Activated naive CD4-positive, alpha-beta T cell treated with anti-CD3 and anti-CD28 coated beads for 36 hours (primary cell): ENCODE measurements around the gene TFPI. TPM values are rescaled to one million over a fixed set of nuclear protein-coding genes. Genes with fewer than 3 reads are reported as not detected.
"Not testable (repeated sequence)": the region's sequence is repeated elsewhere in the genome, so short reads cannot be mapped to it uniquely, and the experiment has no call there.

Source experiments
- CTCF ChIA-PET: fragments of 350-600 bp; sonication (Branson Sonifier 250); formaldehyde crosslinking; loops from one replicate; lab custom pipeline; 2021; ENCODE audit warnings: antibody characterized with exemption; lab: Charles Lee
- DNase-seq: peaks from one replicate; pipeline ENCODE4 v3.0.0-alpha.2; 2020
- H3K27ac Mint-ChIP-seq: one replicate; pipeline ENCODE4 v1.8.0; 2021; ENCODE audit warnings: mild to moderate bottlenecking, mixed read lengths
- H3K27me3 Mint-ChIP-seq: one replicate; pipeline ENCODE4 v1.8.0; 2021; ENCODE audit warnings: low read depth, mixed read lengths
- H3K36me3 Mint-ChIP-seq: one replicate; pipeline ENCODE4 v1.8.0; 2021; ENCODE audit warnings: low read depth, mixed read lengths
- H3K4me1 Mint-ChIP-seq: one replicate; pipeline ENCODE4 v1.8.0; 2021; ENCODE audit warnings: low read depth, mixed read lengths
- H3K4me3 Mint-ChIP-seq: one replicate; pipeline ENCODE4 v1.8.0; 2021; ENCODE audit warnings: mild to moderate bottlenecking, moderate library complexity, mixed read lengths
- H3K9me3 Mint-ChIP-seq: one replicate; pipeline ENCODE4 v1.8.0; 2021; ENCODE audit warnings: mixed read lengths
- intact Hi-C: fragments of 100-400 bp; cut with micrococcal nuclease; formaldehyde crosslinking; loops from one replicate; pipeline ENCODE4 v1.15.1; 2023
- total RNA-seq, 2 experiments: library from RNA; stranded (reverse); gene quantifications; one replicate each; pipeline ENCODE4 v1.2.3, GENCODE V29; 2021

The TFPI gene
- total RNA-seq, 2 experiments from 2014 or later = not detected

DNA sequence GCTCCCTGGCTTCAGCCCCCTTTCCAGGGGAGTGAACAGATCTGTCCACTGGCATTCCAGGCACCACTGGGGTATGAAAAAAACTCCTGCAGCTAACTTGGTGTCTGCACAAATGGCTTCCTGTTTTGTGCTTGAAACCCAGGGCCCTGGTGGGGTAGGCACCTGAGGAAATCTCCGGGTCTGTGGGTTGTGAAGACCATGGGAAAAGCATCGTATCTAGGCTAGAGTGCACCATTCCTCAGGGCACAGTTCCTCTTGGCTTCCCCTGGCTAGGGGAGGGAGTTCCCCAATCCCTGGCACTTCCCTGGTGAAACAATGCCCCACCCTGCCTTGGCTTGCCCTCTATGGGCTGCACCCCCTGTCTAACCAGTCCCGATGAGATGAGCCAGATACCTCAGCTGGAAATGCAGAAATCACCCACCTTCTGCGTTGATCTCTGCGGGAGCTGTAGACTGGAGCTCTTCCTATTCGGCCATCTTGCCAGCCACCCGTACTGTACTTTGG, 34.1 kb downstream of the TFPI start:
- no peak for DNase-seq
- CTCF ChIA-PET = no interaction called here
- peaks cover 11% of the 10 kb centered on the region for H3K9me3 Mint-ChIP-seq
- H3K4me1 Mint-ChIP-seq = no peaks in the 10 kb centered on the region
- no peaks in the 10 kb centered on the region for H3K27me3 Mint-ChIP-seq
- intact Hi-C loops = no loop called here
- no peak overlapping the region for H3K27ac Mint-ChIP-seq
- no peak overlapping the region for H3K4me3 Mint-ChIP-seq
- H3K36me3 Mint-ChIP-seq = no peaks in the 10 kb centered on the region

DNA sequence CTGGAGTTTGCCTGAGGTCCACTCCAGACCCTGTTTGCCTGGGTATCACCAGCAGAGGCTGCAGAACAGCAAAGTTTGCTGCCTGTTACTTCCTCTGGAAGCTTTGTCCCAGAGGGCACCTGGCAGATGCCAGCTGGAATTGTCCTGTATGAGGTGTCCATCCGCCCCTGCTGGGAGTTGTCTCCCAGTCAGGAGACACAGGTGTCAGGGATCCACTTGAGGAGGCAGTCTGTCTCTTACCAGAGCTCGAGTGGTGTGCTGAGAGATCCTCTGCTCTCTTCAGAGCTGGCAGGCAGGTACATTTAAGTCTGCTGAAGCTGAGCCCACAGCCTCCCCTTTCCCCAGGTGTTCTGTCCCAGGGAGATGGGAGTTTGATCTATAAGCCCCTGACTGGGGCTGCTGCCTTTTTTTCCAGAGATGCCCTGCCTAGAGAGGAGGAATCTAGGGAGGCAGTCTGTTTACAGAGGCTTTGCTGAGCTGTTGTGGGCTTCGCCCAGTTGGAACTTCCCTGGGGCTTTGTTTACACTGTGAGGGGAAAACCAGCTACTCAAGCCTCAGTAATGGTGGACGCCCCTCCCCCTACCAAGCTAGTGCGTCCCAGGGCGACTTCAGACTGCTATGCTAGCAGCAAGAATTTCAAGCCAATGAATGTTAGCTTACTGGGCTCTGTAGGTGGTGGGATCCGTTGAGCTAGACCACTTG, 34.7 kb downstream of the TFPI start:
- CTCF ChIA-PET = no interaction called here
- intact Hi-C loops = no loop called here
- Mint-ChIP-seq H3K4me3 (no peak overlapping the region), H3K4me1 (no peaks in the 10 kb centered on the region), H3K27me3 (no peaks in the 10 kb centered on the region), H3K9me3 (peaks cover 11% of the 10 kb centered on the region), H3K27ac (no peak overlapping the region), H3K36me3 (no peaks in the 10 kb centered on the region)
- DNase-seq = no peak

DNA sequence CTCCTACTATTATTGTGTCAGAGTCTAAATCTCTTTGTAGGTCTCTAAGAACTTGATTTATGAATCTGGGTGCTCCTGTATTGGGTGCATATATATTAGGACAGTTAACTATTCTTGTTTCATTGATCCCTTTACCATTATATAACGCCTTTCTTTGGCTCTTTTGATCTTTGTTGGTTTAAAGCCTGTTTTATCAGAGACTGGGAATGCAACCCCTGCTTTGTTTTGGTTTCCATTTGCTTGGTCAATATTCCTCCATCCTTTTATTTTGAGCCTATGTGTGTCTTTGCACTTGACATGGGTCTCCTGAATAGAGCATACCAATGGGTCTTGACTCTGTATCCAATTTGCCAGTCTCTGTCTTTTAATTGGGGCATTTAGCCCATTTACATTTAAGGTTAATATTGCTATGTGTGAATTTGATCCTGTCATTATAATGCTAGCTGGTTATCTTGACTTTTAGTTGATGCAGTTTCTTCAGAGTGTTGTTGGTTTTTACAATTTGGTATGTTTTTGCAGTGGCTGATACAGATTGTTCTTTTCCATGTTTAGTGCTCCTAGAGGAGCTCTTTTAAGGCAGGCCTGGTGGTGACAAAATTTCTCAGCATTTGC, 36.4 kb downstream of the TFPI start:
- DNase-seq, H3K27me3 Mint-ChIP-seq, H3K36me3 Mint-ChIP-seq, H3K4me1 Mint-ChIP-seq, H3K27ac Mint-ChIP-seq, intact Hi-C loops, H3K4me3 Mint-ChIP-seq: not testable (repeated sequence)
- CTCF ChIA-PET = interaction anchor here (0.6 kb wide), 1 partner anchor 8 kb away, joined by 3 read pairs; no protein-coding TSS in a partner anchor
- peaks cover 11% of the 10 kb centered on the region for H3K9me3 Mint-ChIP-seq

- H3K4me1 Mint-ChIP-seq, H3K27ac Mint-ChIP-seq, intact Hi-C loops, H3K4me3 Mint-ChIP-seq, H3K36me3 Mint-ChIP-seq, H3K27me3 Mint-ChIP-seq, DNase-seq, CTCF ChIA-PET: not testable (repeated sequence)
- peaks cover 11% of the 10 kb centered on the region for H3K9me3 Mint-ChIP-seq
Observed at GRCh38 chr2:187516630-187517510, 37.4 kb downstream of the TFPI start.

- intact Hi-C loops = no loop called here
- CTCF ChIA-PET = interaction anchor here (2.2 kb wide), 1 partner anchor 15 kb away, joined by 10 read pairs; no protein-coding TSS in a partner anchor
- H3K4me3 Mint-ChIP-seq = no peak overlapping the region
- no peaks in the 10 kb centered on the region for H3K36me3 Mint-ChIP-seq
- H3K4me1 Mint-ChIP-seq = peaks cover 2% of the 10 kb centered on the region
- H3K9me3 Mint-ChIP-seq = peaks cover 11% of the 10 kb centered on the region
- peaks cover 5% of the 10 kb centered on the region for H3K27me3 Mint-ChIP-seq
- no peak for DNase-seq
- H3K27ac Mint-ChIP-seq = no peak overlapping the region
Observed at GRCh38 chr2:187514930-187515329, 39.3 kb downstream of the TFPI start.

DNA sequence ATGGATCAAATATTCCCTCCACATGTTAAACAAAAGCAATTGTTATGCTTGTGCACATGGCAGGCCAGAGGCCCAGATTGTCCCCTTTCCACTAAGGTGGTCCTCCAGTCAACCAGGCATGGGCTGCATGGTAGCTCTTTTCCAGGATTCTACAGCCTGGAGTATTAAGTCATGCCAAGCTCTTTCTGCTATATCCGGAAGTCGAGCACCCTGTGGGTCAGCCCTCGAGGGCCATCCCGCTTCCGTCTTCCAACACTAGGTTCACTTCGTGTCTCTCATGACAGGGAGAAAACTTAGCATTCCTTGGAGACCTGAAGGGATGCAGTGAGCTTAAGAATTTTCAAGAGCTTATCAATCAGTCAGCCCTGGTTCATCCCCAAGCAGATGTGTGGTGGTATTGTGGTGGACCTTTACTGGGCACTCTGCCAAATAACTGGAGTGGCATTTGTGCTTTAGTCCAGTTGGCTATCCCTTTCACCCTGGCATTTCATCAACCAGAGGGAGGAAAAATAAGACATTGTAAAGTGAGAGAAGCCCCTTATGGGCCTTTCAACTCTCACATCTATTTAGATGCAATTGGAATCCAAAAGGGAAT, 39.9 kb downstream of the TFPI start:
- H3K4me3 Mint-ChIP-seq, H3K36me3 Mint-ChIP-seq, H3K27ac Mint-ChIP-seq, DNase-seq, H3K4me1 Mint-ChIP-seq, intact Hi-C loops: not testable (repeated sequence)
- peaks cover 11% of the 10 kb centered on the region for H3K9me3 Mint-ChIP-seq
- H3K27me3 Mint-ChIP-seq = peaks cover 11% of the 10 kb centered on the region
- CTCF ChIA-PET = interaction anchor here (2.2 kb wide), 1 partner anchor 14 kb away, joined by 10 read pairs; no protein-coding TSS in a partner anchor

- intact Hi-C loops, H3K36me3 Mint-ChIP-seq, H3K27ac Mint-ChIP-seq, H3K4me1 Mint-ChIP-seq, DNase-seq, H3K4me3 Mint-ChIP-seq, H3K9me3 Mint-ChIP-seq: not testable (repeated sequence)
- peaks cover 13% of the 10 kb centered on the region for H3K27me3 Mint-ChIP-seq
- CTCF ChIA-PET = interaction anchor here (2.2 kb wide), 1 partner anchor 14 kb away, joined by 10 read pairs; no protein-coding TSS in a partner anchor
Observed at GRCh38 chr2:187513460-187514234, 40.6 kb downstream of the TFPI start.

GRCh38 chr2:187511356-187512315, 42.6 kb downstream of the TFPI start:
- Mint-ChIP-seq H3K27ac (no peak overlapping the region), H3K4me1 (peaks cover 5% of the 10 kb centered on the region), H3K36me3 (no peaks in the 10 kb centered on the region), H3K27me3 (peaks cover 19% of the 10 kb centered on the region), H3K4me3 (no peak overlapping the region), H3K9me3 (peaks cover under 1% of the 10 kb centered on the region)
- intact Hi-C loops = no loop called here
- DNase-seq = no peak
- CTCF ChIA-PET = interaction anchor here (0.5 kb wide), 1 partner anchor 490 kb away, joined by 3 read pairs; no protein-coding TSS in a partner anchor

DNA sequence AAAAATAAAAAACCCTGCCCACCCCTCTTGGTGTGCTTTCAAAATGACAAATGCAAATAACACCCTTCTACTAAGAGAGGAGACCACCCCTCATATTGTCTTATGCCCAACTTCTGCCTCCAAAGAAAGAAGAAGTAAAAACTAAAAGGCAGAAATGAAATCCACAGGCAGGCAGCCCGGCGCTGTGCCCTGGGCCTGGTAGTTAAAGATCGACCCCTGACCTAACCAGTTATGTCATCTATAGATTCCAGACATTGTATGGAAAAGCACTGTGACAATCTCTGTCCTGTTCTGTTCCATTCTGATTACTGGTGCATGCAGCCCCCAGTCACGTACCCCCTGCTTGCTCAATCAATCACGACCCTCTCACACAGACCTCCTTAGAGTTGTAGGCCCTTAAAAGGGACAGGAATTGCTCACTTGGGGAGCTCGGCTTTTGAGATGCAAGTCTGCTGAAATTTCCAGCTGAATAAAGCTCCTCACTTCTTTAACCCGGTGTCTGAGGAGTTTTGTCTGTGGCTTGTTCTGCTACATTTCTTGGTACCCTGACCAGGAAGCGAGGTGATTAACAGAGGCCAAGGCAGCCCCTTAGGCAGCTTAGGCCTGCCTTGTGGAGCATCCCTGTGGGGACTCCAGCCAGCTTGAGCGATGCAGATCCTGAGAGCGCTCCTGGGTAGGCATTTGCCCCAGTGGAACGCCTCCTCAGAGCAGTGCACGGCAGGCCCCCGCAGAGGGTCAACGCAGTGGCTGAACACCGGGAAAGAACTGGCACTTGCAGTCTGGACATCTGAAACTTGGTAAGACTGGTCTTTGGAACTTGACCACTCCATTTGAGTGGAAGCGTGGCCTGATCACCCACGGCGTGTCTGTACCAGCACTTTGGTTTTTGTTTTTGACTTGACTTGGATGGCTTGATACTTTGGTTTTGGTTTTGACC, 43.5 kb downstream of the TFPI start:
- H3K36me3 Mint-ChIP-seq, DNase-seq, H3K4me3 Mint-ChIP-seq, H3K9me3 Mint-ChIP-seq, H3K27ac Mint-ChIP-seq, H3K4me1 Mint-ChIP-seq, intact Hi-C loops: not testable (repeated sequence)
- peaks cover 19% of the 10 kb centered on the region for H3K27me3 Mint-ChIP-seq
- CTCF ChIA-PET = interaction anchor here (0.5 kb wide), 1 partner anchor 489 kb away, joined by 3 read pairs; no protein-coding TSS in a partner anchor
